GM12872 (cell line): ENCODE measurements around the gene TBCCD1.

Experiments used
- CTCF ChIP-seq: IDR thresholded peaks from 3 replicates; pipeline ENCODE4 v1.5.1; 2011; ENCODE audit warnings: low read depth, mild to moderate bottlenecking, low read length, moderate library complexity; ENCODE audit not compliant: insufficient read depth

TBCCD1 gene

GRCh38 chr3:186566772-186567071 lies 417 bp downstream of the TBCCD1 start:
- TF ChIP-seq CTCF: no peak

DNA sequence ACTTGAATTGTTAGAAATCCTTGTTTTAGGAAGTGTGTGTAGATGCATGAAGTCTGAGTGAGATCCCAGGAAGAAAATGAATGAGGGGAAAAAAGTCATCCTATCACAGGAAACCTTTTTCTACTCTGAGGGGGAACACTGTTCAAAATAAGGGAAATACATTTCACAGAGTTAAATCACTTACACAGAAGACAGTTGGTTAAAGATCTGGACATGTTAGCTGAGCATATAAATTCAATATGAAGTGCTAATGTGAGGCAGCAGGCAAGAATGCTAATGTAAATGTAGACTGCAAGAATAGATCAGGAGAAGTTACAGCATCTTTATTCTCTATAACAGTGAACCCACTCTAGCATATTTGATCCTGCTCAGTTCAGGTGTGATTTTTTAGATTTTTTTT lies 2.6 kb downstream of the TBCCD1 start:
- no peak for TF ChIP-seq CTCF

DNA sequence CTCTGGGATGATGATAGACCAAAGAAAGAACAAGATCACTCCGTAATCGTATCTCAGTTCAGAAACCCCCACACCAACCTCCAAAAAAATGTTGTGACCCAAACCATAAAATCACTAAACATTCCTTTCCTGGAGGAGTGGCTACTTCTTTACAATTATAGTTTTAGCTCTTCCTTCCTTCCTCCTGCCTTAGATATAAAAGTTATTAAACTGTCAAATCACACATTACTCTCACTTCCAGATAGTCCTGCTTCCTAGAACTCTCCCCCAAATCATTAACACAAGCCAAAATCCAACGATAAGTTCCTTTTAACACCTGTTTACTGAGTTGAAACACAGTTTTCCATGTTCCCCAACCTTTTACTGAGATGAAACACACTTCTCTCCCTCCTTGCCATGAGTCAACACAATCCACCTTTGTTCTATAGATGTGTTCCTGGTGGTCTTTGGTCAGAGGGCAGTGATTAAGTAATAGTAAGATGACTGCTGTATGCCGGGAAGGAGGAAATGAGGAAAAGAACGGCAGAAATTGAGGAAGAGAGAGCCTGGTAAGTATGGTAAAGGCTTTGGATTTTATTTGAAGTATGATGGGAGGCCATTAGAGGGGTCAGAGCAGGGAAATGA lies 14.6 kb downstream of the TBCCD1 start:
- no peak for TF ChIP-seq CTCF

DNA sequence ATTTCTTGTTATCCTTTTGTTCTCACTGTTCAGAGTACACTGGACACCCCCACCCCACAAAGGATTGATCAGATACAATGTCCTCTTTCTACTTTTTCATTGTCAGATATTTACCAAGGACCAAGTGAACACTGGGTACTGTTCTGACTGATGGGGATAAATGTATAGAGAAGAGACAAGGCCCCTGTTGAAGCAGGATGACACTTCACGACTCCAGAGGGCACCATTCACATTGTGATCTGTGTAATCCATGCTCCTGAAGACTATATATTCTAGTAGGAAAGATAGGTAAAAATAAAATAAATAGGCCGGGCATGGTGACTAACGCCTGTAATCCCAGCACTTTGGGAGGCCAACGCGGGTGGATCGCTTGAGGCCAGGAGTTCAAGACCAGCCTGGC lies 15.8 kb downstream of the TBCCD1 start:
- TF ChIP-seq CTCF: no peak

DNA sequence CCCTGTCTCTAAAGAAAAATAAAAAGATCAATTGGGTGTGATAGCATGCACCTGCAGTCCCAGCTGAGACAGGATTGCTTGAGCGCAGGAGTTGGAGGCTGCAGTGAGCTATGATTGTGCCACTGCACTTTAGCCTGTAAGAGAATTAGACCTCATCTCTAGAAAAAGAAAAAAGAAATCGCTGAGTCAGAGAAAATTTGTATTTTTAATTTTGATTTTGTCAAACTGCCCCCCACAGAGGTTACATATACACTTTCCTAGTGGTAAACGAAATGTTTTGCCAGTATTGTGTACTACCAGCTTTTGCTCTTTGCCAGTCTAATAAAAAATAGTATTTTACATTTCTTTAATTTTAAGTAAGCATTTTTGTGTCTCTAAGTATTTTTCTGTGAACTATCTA lies 17.6 kb downstream of the TBCCD1 start:
- no peak for TF ChIP-seq CTCF

DNA sequence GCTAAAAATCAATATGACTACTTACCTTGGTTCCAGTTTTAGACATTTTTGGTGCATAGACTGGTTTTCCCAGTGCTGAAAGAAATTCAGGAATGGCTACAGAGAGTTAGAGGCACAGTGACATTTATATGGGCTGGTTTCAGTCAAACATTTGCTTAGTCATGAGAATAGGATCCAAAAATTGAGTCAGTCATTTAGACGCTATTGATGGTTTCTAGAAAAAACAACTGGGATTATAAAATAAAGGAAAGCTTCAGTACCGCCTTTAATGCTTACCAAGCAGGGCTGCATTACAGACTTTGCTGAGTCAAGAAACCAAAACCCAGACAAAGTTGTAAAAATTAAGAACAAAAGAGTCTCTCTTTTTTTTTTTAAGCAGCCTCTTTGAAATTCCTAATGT lies 22.9 kb downstream of the TBCCD1 start, which contains the start of gene CRYGS:
CRYGS (minus strand) TSS at position 100 of the 400 bp plus-strand sequence; CDS start at position 46, 54 bp downstream.
- TF ChIP-seq CTCF: no peak

- TF ChIP-seq CTCF: no peak
These were observed 26.3 kb downstream of the TBCCD1 start for GRCh38 chr3:186540835-186541226.
